ENCODE data around the gene SULT4A1. TPM values are rescaled to one million over a fixed set of nuclear protein-coding genes. Genes with fewer than 3 reads are reported as not detected.
A peak's percentile ranks its signal among the peaks of the same experiment; 100 is the strongest.
"Not testable (repeated sequence)": the region's sequence is repeated elsewhere in the genome, so short reads cannot be mapped to it uniquely, and the experiment has no call there.

The SULT4A1 gene
- total RNA-seq, 4 donors from 2014 or later: 0.34 to 0.47 TPM; not detected in 2

GRCh38 chr22:43869799-43870198 is 7.5 kb upstream of the SULT4A1 start:
- peaks cover 22% of the 10 kb centered on the region for H3K27me3 ChIP-seq
- no peaks in the 10 kb centered on the region for H3K4me1 ChIP-seq
- WGBS: 93% methylated on average over 5 of the region's 5 CpGs
- no peak overlapping the region for H3K4me3 ChIP-seq
- H3K36me3 ChIP-seq: no peaks in the 10 kb centered on the region
- TF ChIP-seq POLR2A (IDR thresholded peaks at IDR 0.05) (no peak), CTCF (IDR thresholded peaks at IDR 0.05) (no peak), POLR2AphosphoS5 (IDR thresholded peaks at IDR 0.05) (no peak), EP300 (IDR thresholded peaks at IDR 0.05) (no peak)
- DNase-seq (ENCODE audit: low spot score in 2 of 2): no peak
- H3K9me3 ChIP-seq: no peaks in the 10 kb centered on the region
- H3K27ac ChIP-seq: no peak overlapping the region

GRCh38 chr22:43869001-43869400 is 6.7 kb upstream of the SULT4A1 start:
- not testable (repeated sequence) for H3K9me3 ChIP-seq; H3K27ac ChIP-seq; DNase-seq (ENCODE audit: low spot score in 2 of 2); H3K4me3 ChIP-seq; H3K4me1 ChIP-seq; H3K36me3 ChIP-seq
- peaks cover 21% of the 10 kb centered on the region for H3K27me3 ChIP-seq
- 74% methylated on average over 4 of the region's 4 CpGs for WGBS

- DNase-seq (ENCODE audit: low spot score in 2 of 2): peak in 1 of 2 donors; percentile 58
- 10% methylated on average over 11 of the region's 11 CpGs for WGBS
- Histone ChIP-seq H3K27ac (no peak overlapping the region), H3K4me1 (no peaks in the 10 kb centered on the region), H3K4me3 (no peak overlapping the region), H3K36me3 (no peaks in the 10 kb centered on the region), H3K27me3 (peaks cover 31% of the 10 kb centered on the region), H3K9me3 (no peaks in the 10 kb centered on the region)
- no peak for TF ChIP-seq POLR2AphosphoS5 (IDR thresholded peaks at IDR 0.05)
- TF ChIP-seq CTCF (IDR thresholded peaks at IDR 0.05): no peak
- no peak for TF ChIP-seq POLR2A (IDR thresholded peaks at IDR 0.05)
- TF ChIP-seq EP300 (IDR thresholded peaks at IDR 0.05): no peak
Observed at GRCh38 chr22:43867839-43868635, 5.7 kb upstream of the SULT4A1 start.

GRCh38 chr22:43862882-43863202 is 529 bp upstream of the SULT4A1 start:
- TF ChIP-seq POLR2A (IDR thresholded peaks at IDR 0.05): no peak
- no peak for TF ChIP-seq CTCF (IDR thresholded peaks at IDR 0.05)
- TF ChIP-seq POLR2AphosphoS5 (IDR thresholded peaks at IDR 0.05): no peak
- no peak for TF ChIP-seq EP300 (IDR thresholded peaks at IDR 0.05)
- peaks cover 76% of the 10 kb centered on the region for H3K27me3 ChIP-seq
- WGBS: 65% methylated on average over 11 of the region's 11 CpGs

GRCh38 chr22:43861529-43861928 is 784 bp downstream of the SULT4A1 start:
- no peak for TF ChIP-seq POLR2A (IDR thresholded peaks at IDR 0.05)
- no peak for TF ChIP-seq POLR2AphosphoS5 (IDR thresholded peaks at IDR 0.05)
- TF ChIP-seq CTCF (IDR thresholded peaks at IDR 0.05): no peak
- no peak for TF ChIP-seq EP300 (IDR thresholded peaks at IDR 0.05)
- Histone ChIP-seq H3K36me3 (no peaks in the 10 kb centered on the region), H3K9me3 (no peaks in the 10 kb centered on the region), H3K4me3 (no peak overlapping the region), H3K4me1 (peaks cover 5% of the 10 kb centered on the region), H3K27ac (no peak overlapping the region), H3K27me3 (peaks cover 76% of the 10 kb centered on the region)
- WGBS: 31% methylated on average over 3 of the region's 9 CpGs
- DNase-seq (ENCODE audit: low spot score in 2 of 2): no peak

More at GRCh38 chr22:43862882-43863202, 529 bp upstream of the SULT4A1 start:
- no peak overlapping the region for H3K4me3 ChIP-seq
- peaks cover 5% of the 10 kb centered on the region for H3K4me1 ChIP-seq
- no peak overlapping the region for H3K27ac ChIP-seq
- peak in 1 of 2 donors; percentile 45 for DNase-seq (ENCODE audit: low spot score in 2 of 2)
- H3K36me3 ChIP-seq: no peaks in the 10 kb centered on the region
- H3K9me3 ChIP-seq: no peaks in the 10 kb centered on the region
